Loucy (cell line): Measurements from ENCODE around the gene SAMD15.

Source experiments
- CTCF ChIP-seq: fragments of 200-600 bp; sonication (generic); conservative IDR thresholded peaks from 2 replicates; pipeline ENCODE4 v1.5.1; 2014; ENCODE audit warnings: mild to moderate bottlenecking, antibody characterized with exemption, low read length
- EZH2phosphoT487 ChIP-seq: fragments of 200-600 bp; IDR thresholded peaks from 2 replicates; pipeline ENCODE4 v1.6.1; 2018; ENCODE audit warnings: antibody characterized with exemption, mild to moderate bottlenecking, moderate library complexity, borderline replicate concordance

GRCh38 chr14:77416836-77417235, 39.7 kb downstream of the SAMD15 start:
- no peak for TF ChIP-seq CTCF
- TF ChIP-seq EZH2phosphoT487: no peak
